Measurements from ENCODE around the gene CRY2. TPM values are rescaled to one million over a fixed set of nuclear protein-coding genes. Genes with fewer than 3 reads are reported as not detected.

Gene CRY2
- total and polyA plus RNA-seq, 2 experiments from 2014 or later: 9.5 to 15.4 TPM

DNA sequence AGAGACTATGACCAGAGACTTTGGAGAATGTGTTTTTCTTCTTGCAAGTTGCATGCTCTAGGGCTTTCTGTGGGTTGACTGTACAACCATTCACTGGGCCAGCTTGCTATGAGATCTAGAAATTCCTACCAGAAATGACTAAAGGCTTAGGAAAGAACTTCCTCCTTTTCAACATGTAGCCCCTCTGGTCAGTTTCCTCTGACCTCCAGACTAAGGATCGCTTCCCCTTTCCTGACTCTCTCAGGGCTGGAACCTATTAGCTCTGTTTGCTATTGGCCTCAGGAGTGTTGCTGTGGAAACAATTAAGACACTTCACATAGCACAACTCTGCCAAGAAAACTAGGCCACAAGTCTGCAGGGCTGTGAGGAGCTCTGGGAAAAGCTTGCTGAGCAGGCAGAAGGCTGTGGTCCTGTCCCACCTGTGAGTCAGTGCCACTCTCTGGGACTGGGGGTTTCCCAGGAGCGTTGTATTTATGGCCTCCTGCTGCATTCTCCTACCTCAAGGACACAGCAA lies 10.7 kb downstream of the CRY2 start (continued):
- TF ChIP-seq, protein P1, sequence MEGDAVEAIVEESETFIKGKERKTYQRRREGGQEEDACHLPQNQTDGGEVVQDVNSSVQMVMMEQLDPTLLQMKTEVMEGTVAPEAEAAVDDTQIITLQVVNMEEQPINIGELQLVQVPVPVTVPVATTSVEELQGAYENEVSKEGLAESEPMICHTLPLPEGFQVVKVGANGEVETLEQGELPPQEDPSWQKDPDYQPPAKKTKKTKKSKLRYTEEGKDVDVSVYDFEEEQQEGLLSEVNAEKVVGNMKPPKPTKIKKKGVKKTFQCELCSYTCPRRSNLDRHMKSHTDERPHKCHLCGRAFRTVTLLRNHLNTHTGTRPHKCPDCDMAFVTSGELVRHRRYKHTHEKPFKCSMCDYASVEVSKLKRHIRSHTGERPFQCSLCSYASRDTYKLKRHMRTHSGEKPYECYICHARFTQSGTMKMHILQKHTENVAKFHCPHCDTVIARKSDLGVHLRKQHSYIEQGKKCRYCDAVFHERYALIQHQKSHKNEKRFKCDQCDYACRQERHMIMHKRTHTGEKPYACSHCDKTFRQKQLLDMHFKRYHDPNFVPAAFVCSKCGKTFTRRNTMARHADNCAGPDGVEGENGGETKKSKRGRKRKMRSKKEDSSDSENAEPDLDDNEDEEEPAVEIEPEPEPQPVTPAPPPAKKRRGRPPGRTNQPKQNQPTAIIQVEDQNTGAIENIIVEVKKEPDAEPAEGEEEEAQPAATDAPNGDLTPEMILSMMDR (conservative IDR thresholded peaks at IDR 0.05; ENCODE audit: low read depth in 2 of 2): no peak
- TF ChIP-seq, protein P2, sequence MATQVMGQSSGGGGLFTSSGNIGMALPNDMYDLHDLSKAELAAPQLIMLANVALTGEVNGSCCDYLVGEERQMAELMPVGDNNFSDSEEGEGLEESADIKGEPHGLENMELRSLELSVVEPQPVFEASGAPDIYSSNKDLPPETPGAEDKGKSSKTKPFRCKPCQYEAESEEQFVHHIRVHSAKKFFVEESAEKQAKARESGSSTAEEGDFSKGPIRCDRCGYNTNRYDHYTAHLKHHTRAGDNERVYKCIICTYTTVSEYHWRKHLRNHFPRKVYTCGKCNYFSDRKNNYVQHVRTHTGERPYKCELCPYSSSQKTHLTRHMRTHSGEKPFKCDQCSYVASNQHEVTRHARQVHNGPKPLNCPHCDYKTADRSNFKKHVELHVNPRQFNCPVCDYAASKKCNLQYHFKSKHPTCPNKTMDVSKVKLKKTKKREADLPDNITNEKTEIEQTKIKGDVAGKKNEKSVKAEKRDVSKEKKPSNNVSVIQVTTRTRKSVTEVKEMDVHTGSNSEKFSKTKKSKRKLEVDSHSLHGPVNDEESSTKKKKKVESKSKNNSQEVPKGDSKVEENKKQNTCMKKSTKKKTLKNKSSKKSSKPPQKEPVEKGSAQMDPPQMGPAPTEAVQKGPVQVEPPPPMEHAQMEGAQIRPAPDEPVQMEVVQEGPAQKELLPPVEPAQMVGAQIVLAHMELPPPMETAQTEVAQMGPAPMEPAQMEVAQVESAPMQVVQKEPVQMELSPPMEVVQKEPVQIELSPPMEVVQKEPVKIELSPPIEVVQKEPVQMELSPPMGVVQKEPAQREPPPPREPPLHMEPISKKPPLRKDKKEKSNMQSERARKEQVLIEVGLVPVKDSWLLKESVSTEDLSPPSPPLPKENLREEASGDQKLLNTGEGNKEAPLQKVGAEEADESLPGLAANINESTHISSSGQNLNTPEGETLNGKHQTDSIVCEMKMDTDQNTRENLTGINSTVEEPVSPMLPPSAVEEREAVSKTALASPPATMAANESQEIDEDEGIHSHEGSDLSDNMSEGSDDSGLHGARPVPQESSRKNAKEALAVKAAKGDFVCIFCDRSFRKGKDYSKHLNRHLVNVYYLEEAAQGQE (IDR thresholded peaks at IDR 0.05; ENCODE audit: unreplicated experiment): no peak

DNA sequence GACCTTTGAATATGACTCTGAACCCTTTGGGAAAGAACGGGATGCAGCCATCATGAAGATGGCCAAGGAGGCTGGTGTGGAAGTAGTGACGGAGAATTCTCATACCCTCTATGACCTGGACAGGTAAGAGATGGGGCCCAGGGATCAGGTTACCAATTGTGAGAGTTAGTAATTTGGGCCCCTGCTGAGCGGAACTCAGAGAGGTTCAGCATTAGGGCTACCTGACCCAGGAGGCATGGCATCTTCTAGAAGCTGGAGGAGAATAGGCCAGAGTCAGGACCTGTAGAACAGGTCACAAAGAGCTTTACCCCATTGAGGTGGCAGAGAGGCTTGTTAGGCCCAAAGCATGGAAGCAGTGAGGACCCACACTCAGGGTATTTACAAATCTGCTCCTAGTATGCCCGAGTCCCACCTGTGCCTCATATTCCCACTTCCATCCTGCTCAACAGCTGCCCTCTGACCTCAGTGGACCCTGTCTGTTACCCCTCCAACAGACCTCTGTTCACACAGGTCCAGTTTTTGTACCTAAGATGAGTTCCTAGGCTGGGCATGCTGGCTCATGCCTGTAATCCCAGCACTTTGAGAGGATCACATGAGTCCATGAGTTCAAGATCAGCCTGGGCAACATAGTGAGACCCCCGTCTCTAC lies 11.6 kb downstream of the CRY2 start:
- Histone ChIP-seq H3K4me3 (no peak overlapping the region), H2AFZ (no peak overlapping the region), H3K79me2 (replicated peaks; ENCODE audit: insufficient read depth) (peaks cover 7% of the 10 kb centered on the region), H3K9me2 (ENCODE audit: insufficient read depth) (no peaks in the 10 kb centered on the region), H4K20me1 (replicated peaks; ENCODE audit: insufficient read depth) (peaks cover 21% of the 10 kb centered on the region), H3K4me1 (ENCODE audit: insufficient read depth) (peaks cover 31% of the 10 kb centered on the region), H3K27me3 (ENCODE audit: insufficient read depth) (no peaks in the 10 kb centered on the region), H3K27ac (ENCODE audit: low read depth) (no peak overlapping the region), H3K4me2 (peak overlapping the region; percentile 57; the same call in 1 of the 2 replicates), H3K36me3 (ENCODE audit: insufficient read depth) (no peaks in the 10 kb centered on the region), H3F3A (replicated peaks; ENCODE audit: low read depth) (no peaks in the 10 kb centered on the region)
- DNase-seq (ENCODE audit: low spot score) (no peak), ATAC-seq (peak; percentile 33)
- TF ChIP-seq EZH2 (IDR thresholded peaks at IDR 0.05; ENCODE audit: low read depth, unreplicated experiment): no peak
- TF ChIP-seq ZNF331 (CRISPR knock-in tag; IDR thresholded peaks at IDR 0.05; ENCODE audit: low read depth): no peak
- no peak for TF ChIP-seq NANOG (IDR thresholded peaks at IDR 0.05; ENCODE audit: borderline replicate concordance)
- TF ChIP-seq, protein P3, sequence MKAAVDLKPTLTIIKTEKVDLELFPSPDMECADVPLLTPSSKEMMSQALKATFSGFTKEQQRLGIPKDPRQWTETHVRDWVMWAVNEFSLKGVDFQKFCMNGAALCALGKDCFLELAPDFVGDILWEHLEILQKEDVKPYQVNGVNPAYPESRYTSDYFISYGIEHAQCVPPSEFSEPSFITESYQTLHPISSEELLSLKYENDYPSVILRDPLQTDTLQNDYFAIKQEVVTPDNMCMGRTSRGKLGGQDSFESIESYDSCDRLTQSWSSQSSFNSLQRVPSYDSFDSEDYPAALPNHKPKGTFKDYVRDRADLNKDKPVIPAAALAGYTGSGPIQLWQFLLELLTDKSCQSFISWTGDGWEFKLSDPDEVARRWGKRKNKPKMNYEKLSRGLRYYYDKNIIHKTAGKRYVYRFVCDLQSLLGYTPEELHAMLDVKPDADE (IDR thresholded peaks at IDR 0.05): no peak
- no peak for TF ChIP-seq ZNF114 (CRISPR knock-in tag; IDR thresholded peaks at IDR 0.05)
- no peak for TF ChIP-seq CREB1 (CRISPR knock-in tag; IDR thresholded peaks at IDR 0.05; ENCODE audit: low read depth)
- peaks cover 39% of the 10 kb centered on the region for H3K4me1 Mint-ChIP-seq
- peaks cover 4% of the 10 kb centered on the region for H3K27me3 Mint-ChIP-seq (ENCODE audit: insufficient read depth, low read depth, poor library complexity)
- H3K27ac Mint-ChIP-seq: peak overlapping the region; percentile 51
- H3K4me3 Mint-ChIP-seq: no peak overlapping the region
- no peaks in the 10 kb centered on the region for H3K9me3 Mint-ChIP-seq
- H3K36me3 Mint-ChIP-seq (ENCODE audit: low read depth): peaks cover 21% of the 10 kb centered on the region; the same call in 1 of the 3 replicates

Data from GM23338 (cell line).